Measurements from ENCODE around the gene YES1.

The YES1 gene

DNA sequence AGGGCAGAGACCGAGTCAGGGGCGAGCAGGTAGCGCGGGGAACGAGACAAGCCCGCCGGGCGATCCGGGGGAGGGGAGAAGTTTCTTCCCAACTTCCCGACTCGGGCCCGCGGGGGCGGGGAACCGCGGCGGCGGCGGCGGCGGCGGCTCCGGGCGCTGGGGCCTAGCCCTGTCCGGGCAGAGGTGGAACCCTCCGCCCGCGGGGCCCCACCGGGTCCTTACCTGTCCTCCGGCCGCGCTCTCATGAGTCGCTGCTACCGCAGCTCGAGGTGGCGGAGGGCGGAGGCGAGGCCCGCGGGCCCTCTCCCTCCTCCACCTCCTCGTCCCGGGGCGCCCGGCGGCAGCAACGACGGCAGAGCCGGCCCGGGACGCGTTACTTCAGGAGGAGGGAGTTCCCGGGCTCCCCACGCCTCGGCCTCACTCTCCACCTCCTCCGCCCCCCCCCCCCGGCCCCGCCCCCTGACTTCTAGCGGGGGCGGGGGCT, at the start of gene YES1:
Gene YES1, minus strand, starts transcription at position 351 of the 484 bp plus-strand sequence. CDS start 55,415 bp downstream, outside the sequence.
- Histone ChIP-seq H3K9me3 (ENCODE audit: control insufficient read depth, insufficient read depth, low read length) (no peaks in the 10 kb centered on the region), H3K27me3 (ENCODE audit: control insufficient read depth, insufficient read depth, low read length) (no peaks in the 10 kb centered on the region), H3K9ac (ENCODE audit: low read depth, low read length) (peak within 1 kb of the TSS; percentile 82), H3K36me3 (ENCODE audit: control insufficient read depth, insufficient read depth, low read length) (no peaks in the 10 kb centered on the region), H3K4me3 (ENCODE audit: low read depth, low read length) (peak within 1 kb of the TSS; percentile 93), H3K4me1 (ENCODE audit: control insufficient read depth, insufficient read depth, low read length) (peaks cover 15% of the 10 kb centered on the region)

DNA sequence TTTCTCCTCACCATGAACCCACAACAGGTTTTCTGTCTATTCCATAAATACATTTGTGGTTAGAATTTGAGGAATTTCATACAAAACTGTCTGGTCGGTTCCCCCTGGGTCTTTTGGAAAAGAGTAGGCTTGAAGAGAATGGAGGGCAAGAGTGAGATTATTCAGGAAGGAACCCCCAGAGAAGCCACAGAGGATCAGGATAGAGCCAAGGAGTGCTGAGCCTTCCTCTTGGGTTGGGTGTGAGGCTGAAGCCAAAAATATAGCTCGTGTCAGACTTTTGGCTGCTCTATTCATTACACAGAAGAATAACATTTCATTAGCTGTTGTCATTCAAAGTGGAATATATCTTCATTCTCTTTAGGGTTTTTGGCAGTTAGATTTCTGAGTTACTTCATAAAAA, 45.9 kb upstream of the YES1 start:
- Histone ChIP-seq H3K9me3 (ENCODE audit: control insufficient read depth, insufficient read depth, low read length) (no peaks in the 10 kb centered on the region), H3K4me3 (ENCODE audit: low read depth, low read length) (no peak overlapping the region), H3K9ac (ENCODE audit: low read depth, low read length) (no peak overlapping the region), H3K36me3 (ENCODE audit: control insufficient read depth, insufficient read depth, low read length) (no peaks in the 10 kb centered on the region), H3K4me1 (ENCODE audit: control insufficient read depth, insufficient read depth, low read length) (no peaks in the 10 kb centered on the region), H3K27me3 (ENCODE audit: control insufficient read depth, insufficient read depth, low read length) (no peaks in the 10 kb centered on the region)

DNA sequence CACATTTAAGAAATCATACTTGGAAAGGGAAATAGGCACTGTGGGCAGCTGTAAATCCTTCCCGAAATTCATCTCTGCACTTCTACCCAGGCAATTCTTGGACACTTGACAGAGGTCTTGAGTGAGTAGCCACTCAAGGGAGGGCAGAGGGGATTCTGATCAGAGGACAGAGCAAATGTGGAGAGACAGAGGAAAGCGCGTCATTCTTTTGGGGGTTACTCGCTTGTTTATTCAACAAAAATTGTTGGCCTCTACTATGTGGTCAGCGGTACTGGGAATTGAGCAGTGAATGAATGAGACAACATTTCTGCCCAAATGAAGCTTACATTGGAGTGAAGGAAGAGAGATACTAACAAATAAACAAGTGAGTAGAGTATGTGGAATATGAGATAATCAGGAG, 41.4 kb upstream of the YES1 start:
- Histone ChIP-seq H3K27me3 (ENCODE audit: control insufficient read depth, insufficient read depth, low read length) (no peaks in the 10 kb centered on the region), H3K36me3 (ENCODE audit: control insufficient read depth, insufficient read depth, low read length) (no peaks in the 10 kb centered on the region), H3K4me3 (ENCODE audit: low read depth, low read length) (no peak overlapping the region), H3K4me1 (ENCODE audit: control insufficient read depth, insufficient read depth, low read length) (no peaks in the 10 kb centered on the region), H3K9ac (ENCODE audit: low read depth, low read length) (no peak overlapping the region), H3K9me3 (ENCODE audit: control insufficient read depth, insufficient read depth, low read length) (no peaks in the 10 kb centered on the region)

DNA sequence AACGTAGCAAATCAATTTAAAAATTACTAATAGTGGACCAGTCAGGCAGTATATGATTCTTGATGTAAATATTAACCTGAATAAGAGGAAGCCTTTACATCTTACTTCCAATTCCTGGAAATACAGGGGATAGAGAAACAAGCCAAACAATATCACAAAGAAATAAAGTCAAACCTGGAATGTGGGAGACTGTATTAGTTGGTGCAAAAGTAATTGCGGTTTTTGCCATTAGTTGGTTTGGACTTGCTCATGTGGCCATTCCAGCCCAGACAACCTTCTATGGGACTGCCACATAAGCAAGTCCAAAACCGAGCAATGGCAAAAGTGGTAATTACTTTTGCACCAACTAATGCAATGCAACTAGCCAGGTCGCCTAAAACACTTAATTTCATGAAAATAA, 38.9 kb upstream of the YES1 start:
- no peaks in the 10 kb centered on the region for H3K36me3 ChIP-seq (ENCODE audit: control insufficient read depth, insufficient read depth, low read length)
- no peaks in the 10 kb centered on the region for H3K4me1 ChIP-seq (ENCODE audit: control insufficient read depth, insufficient read depth, low read length)
- no peak overlapping the region for H3K4me3 ChIP-seq (ENCODE audit: low read depth, low read length)
- H3K9me3 ChIP-seq (ENCODE audit: control insufficient read depth, insufficient read depth, low read length): no peaks in the 10 kb centered on the region
- H3K27me3 ChIP-seq (ENCODE audit: control insufficient read depth, insufficient read depth, low read length): no peaks in the 10 kb centered on the region
- H3K9ac ChIP-seq (ENCODE audit: low read depth, low read length): no peak overlapping the region

- no peak overlapping the region for H3K9ac ChIP-seq (ENCODE audit: low read depth, low read length)
- no peaks in the 10 kb centered on the region for H3K36me3 ChIP-seq (ENCODE audit: control insufficient read depth, insufficient read depth, low read length)
- H3K27me3 ChIP-seq (ENCODE audit: control insufficient read depth, insufficient read depth, low read length): no peaks in the 10 kb centered on the region
- no peaks in the 10 kb centered on the region for H3K9me3 ChIP-seq (ENCODE audit: control insufficient read depth, insufficient read depth, low read length)
- no peak overlapping the region for H3K4me3 ChIP-seq (ENCODE audit: low read depth, low read length)
- H3K4me1 ChIP-seq (ENCODE audit: control insufficient read depth, insufficient read depth, low read length): no peaks in the 10 kb centered on the region
These were observed 37.0 kb upstream of the YES1 start for GRCh38 chr18:849021-849420.

DNA sequence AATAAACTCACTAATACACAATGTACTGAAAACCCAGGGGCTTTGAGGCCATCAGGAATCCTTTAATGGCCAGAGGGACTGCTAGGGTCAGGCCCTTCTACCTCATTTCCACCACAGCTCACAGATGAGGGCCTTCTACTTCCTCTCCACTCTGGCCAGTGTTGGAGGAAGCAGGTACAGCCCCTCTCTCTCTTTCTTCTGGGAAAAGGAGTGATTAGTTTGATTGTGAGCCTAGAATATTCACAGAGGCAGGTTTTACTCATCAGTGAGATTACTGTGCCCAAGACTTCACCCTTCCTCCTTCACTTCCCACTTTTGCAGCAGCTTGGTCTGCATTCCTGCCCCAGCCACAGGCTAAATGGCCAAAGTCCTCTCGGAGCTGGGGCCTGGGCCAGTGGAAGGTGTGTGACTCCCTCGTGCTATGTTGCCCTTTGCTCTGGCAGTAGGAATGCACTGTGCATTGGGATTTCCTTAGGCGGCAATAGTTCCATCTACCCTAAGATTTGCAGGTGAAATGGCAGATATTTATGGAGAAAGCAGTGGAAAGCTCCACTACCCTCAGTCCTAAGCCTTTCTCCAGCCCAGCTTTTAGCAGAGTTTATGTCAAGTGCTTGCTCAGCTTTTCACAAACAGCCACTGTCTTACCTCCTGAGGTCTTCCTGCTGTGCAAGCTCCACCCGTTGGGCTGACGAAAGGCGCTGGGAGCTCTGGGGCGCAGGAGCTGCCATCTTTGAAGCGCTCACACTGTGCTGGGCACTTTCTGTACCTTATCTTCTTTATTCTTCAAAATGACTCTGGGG, 36.2 kb upstream of the YES1 start:
- Histone ChIP-seq H3K4me1 (ENCODE audit: control insufficient read depth, insufficient read depth, low read length) (no peaks in the 10 kb centered on the region), H3K4me3 (ENCODE audit: low read depth, low read length) (no peak overlapping the region), H3K9ac (ENCODE audit: low read depth, low read length) (no peak overlapping the region), H3K27me3 (ENCODE audit: control insufficient read depth, insufficient read depth, low read length) (peaks cover 1% of the 10 kb centered on the region), H3K36me3 (ENCODE audit: control insufficient read depth, insufficient read depth, low read length) (no peaks in the 10 kb centered on the region), H3K9me3 (ENCODE audit: control insufficient read depth, insufficient read depth, low read length) (no peaks in the 10 kb centered on the region)

GRCh38 chr18:845152-845819, 33.2 kb upstream of the YES1 start:
- no peaks in the 10 kb centered on the region for H3K36me3 ChIP-seq (ENCODE audit: control insufficient read depth, insufficient read depth, low read length)
- no peaks in the 10 kb centered on the region for H3K9me3 ChIP-seq (ENCODE audit: control insufficient read depth, insufficient read depth, low read length)
- H3K4me1 ChIP-seq (ENCODE audit: control insufficient read depth, insufficient read depth, low read length): no peaks in the 10 kb centered on the region
- no peak overlapping the region for H3K9ac ChIP-seq (ENCODE audit: low read depth, low read length)
- no peak overlapping the region for H3K4me3 ChIP-seq (ENCODE audit: low read depth, low read length)
- H3K27me3 ChIP-seq (ENCODE audit: control insufficient read depth, insufficient read depth, low read length): peaks cover 28% of the 10 kb centered on the region

- Histone ChIP-seq H3K27me3 (ENCODE audit: control insufficient read depth, insufficient read depth, low read length) (peaks cover 57% of the 10 kb centered on the region), H3K9me3 (ENCODE audit: control insufficient read depth, insufficient read depth, low read length) (no peaks in the 10 kb centered on the region), H3K4me3 (ENCODE audit: low read depth, low read length) (no peak overlapping the region), H3K4me1 (ENCODE audit: control insufficient read depth, insufficient read depth, low read length) (no peaks in the 10 kb centered on the region), H3K9ac (ENCODE audit: low read depth, low read length) (no peak overlapping the region), H3K36me3 (ENCODE audit: control insufficient read depth, insufficient read depth, low read length) (no peaks in the 10 kb centered on the region)
These were observed 29.8 kb upstream of the YES1 start for GRCh38 chr18:841647-842370.

DNA sequence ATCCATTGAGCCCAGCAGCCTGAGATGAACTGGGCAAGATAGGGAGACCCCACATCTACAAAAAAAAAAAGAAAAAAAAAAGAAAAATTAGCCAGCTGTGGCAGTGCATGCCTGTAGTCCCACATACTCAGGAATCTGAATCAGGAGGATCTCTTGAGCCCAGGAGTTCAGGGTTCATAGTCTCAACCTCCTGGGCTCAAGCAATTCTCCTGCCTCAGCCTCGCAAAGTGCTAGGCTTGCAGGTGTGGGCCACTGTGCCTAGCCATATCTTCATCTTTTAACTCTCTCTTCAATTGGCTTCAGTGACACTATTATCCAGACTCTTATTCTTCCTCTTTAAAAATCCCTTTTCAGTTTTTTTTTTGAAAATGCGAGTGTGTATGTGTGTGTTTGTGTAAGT, 28.5 kb upstream of the YES1 start:
- Histone ChIP-seq H3K27me3 (ENCODE audit: control insufficient read depth, insufficient read depth, low read length) (peaks cover 64% of the 10 kb centered on the region), H3K4me3 (ENCODE audit: low read depth, low read length) (no peak overlapping the region), H3K36me3 (ENCODE audit: control insufficient read depth, insufficient read depth, low read length) (no peaks in the 10 kb centered on the region), H3K9ac (ENCODE audit: low read depth, low read length) (no peak overlapping the region), H3K4me1 (ENCODE audit: control insufficient read depth, insufficient read depth, low read length) (no peaks in the 10 kb centered on the region), H3K9me3 (ENCODE audit: control insufficient read depth, insufficient read depth, low read length) (no peaks in the 10 kb centered on the region)

- Histone ChIP-seq H3K9me3 (ENCODE audit: control insufficient read depth, insufficient read depth, low read length) (no peaks in the 10 kb centered on the region), H3K36me3 (ENCODE audit: control insufficient read depth, insufficient read depth, low read length) (no peaks in the 10 kb centered on the region), H3K4me3 (ENCODE audit: low read depth, low read length) (no peak overlapping the region), H3K27me3 (ENCODE audit: control insufficient read depth, insufficient read depth, low read length) (peaks cover 65% of the 10 kb centered on the region), H3K4me1 (ENCODE audit: control insufficient read depth, insufficient read depth, low read length) (no peaks in the 10 kb centered on the region), H3K9ac (ENCODE audit: low read depth, low read length) (no peak overlapping the region)
These were observed 28.0 kb upstream of the YES1 start for GRCh38 chr18:840023-840408.

GRCh38 chr18:839224-840022, 27.4 kb upstream of the YES1 start:
- Histone ChIP-seq H3K36me3 (ENCODE audit: control insufficient read depth, insufficient read depth, low read length) (no peaks in the 10 kb centered on the region), H3K4me1 (ENCODE audit: control insufficient read depth, insufficient read depth, low read length) (no peaks in the 10 kb centered on the region), H3K9me3 (ENCODE audit: control insufficient read depth, insufficient read depth, low read length) (no peaks in the 10 kb centered on the region), H3K27me3 (ENCODE audit: control insufficient read depth, insufficient read depth, low read length) (peaks cover 68% of the 10 kb centered on the region), H3K4me3 (ENCODE audit: low read depth, low read length) (no peak overlapping the region), H3K9ac (ENCODE audit: low read depth, low read length) (no peak overlapping the region)
